ENCODE measurements around the gene PPFIBP1. TPM values are rescaled to one million over a fixed set of nuclear protein-coding genes. Genes with fewer than 3 reads are reported as not detected.

The PPFIBP1 gene
- total and polyA plus RNA-seq, 2 of the 4 experiments (the other 2 are of a cell fraction) = 30.4 to 72.2 TPM

DNA sequence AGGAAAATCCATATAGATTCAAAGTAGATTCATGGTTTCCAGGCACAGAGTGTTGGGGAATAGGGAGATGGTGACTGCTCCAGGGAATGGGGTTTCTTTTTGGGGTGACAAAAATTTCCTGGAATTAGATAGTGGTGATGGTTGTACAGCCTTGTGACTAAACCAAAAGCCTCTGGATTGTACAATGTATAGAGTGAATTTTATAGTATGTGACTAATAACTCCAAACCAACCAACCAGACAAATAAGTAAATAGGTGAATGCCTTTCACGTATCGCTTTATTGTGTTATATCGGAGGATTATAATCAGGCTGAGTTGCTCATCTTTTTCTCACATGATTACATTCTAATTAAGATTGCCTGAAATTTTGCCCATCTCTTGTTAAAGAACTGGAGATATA lies 24.6 kb upstream of the PPFIBP1 start:
- no peaks in the 10 kb centered on the region for H3K9me3 ChIP-seq (ENCODE audit: control insufficient read depth, insufficient read depth, low read length)
- H3K36me3 ChIP-seq (ENCODE audit: control insufficient read depth, insufficient read depth, low read length) = no peaks in the 10 kb centered on the region
- intact Hi-C loops (cut with micrococcal nuclease) (no loop called here), in situ Hi-C loops (cut with MboI; ENCODE audit: low sequenced_read_pairs) (no loop called here), dilution Hi-C loops (cut with HindIII; ENCODE audit: low sequenced_read_pairs, unreplicated experiment) (no loop called here)
- H3K79me1 ChIP-seq (ENCODE audit: low read depth in 1 of 2, low read length in 2 of 2) = no peaks in the 10 kb centered on the region
- no peak for DNase-seq
- no peak for ATAC-seq (ENCODE audit: low read depth)
- H3K4me1 ChIP-seq (ENCODE audit: control insufficient read depth, insufficient read depth, low read length) = no peaks in the 10 kb centered on the region; the same call in 1 of the 2 replicates
- no peak overlapping the region for H2AK5ac ChIP-seq (ENCODE audit: low read depth, low read length)
- H2AK9ac ChIP-seq (replicated peaks; ENCODE audit: low read depth, low read length, poor library complexity) = no peak overlapping the region
- ChIA-PET CTCF (no interaction called here), POLR2A (ENCODE audit: unreplicated experiment) (no interaction called here)
- H2BK5ac ChIP-seq (ENCODE audit: low read depth, low read length, poor library complexity, severe bottlenecking) = no peak overlapping the region
- H3K18ac ChIP-seq (ENCODE audit: low read depth, low read length) = no peak overlapping the region
- no peak overlapping the region for H2BK15ac ChIP-seq (ENCODE audit: low read depth, low read length)
- H3K4ac ChIP-seq (ENCODE audit: low read depth, low read length) = no peak overlapping the region
- no peak overlapping the region for H3K27ac ChIP-seq (ENCODE audit: insufficient read depth, low read length)
- H4K8ac ChIP-seq (ENCODE audit: low read depth in 2 of 2, low read length in 2 of 2) = no peak overlapping the region
- H3K9ac ChIP-seq (ENCODE audit: low read depth, low read length) = no peak overlapping the region
- no TSS peak for BruUV-seq (replicated peaks)
- TF ChIP-seq, protein P1, sequence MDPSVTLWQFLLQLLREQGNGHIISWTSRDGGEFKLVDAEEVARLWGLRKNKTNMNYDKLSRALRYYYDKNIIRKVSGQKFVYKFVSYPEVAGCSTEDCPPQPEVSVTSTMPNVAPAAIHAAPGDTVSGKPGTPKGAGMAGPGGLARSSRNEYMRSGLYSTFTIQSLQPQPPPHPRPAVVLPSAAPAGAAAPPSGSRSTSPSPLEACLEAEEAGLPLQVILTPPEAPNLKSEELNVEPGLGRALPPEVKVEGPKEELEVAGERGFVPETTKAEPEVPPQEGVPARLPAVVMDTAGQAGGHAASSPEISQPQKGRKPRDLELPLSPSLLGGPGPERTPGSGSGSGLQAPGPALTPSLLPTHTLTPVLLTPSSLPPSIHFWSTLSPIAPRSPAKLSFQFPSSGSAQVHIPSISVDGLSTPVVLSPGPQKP (IDR thresholded peaks at IDR 0.05; ENCODE audit: borderline replicate concordance, low read depth, low read length) = no peak
- H3K27me3 ChIP-seq (ENCODE audit: control insufficient read depth, insufficient read depth, low read length) = no peaks in the 10 kb centered on the region
- no peak overlapping the region for H2BK120ac ChIP-seq (ENCODE audit: low read depth, low read length)
- H3K9me1 ChIP-seq (ENCODE audit: insufficient read depth, low read length) = no peaks in the 10 kb centered on the region
- H4K5ac ChIP-seq (ENCODE audit: low read depth, low read length) = no peak overlapping the region
- H2BK20ac ChIP-seq (ENCODE audit: low read depth, low read length) = no peak overlapping the region
- H3K56ac ChIP-seq (ENCODE audit: extremely low read depth, insufficient read depth, low read length) = no peak overlapping the region
- WGBS, 2 experiments (ENCODE audit: extremely low coverage in 2 of 2, insufficient read length in 1 of 2) = no CpG with 5 or more reads among the region's 3 CpGs
- no peak overlapping the region for H2AFZ ChIP-seq (replicated peaks; ENCODE audit: low read length, poor library complexity)
- no peak overlapping the region for H3K4me2 ChIP-seq (ENCODE audit: low read depth, low read length)
- H3K14ac ChIP-seq (replicated peaks; ENCODE audit: low read depth, low read length) = no peak overlapping the region
- no peaks in the 10 kb centered on the region for H4K20me1 ChIP-seq (ENCODE audit: insufficient read depth, low read length)
- H4K91ac ChIP-seq (ENCODE audit: insufficient read depth, low read depth, low read length) = no peak overlapping the region
- no peak overlapping the region for H3K23ac ChIP-seq (ENCODE audit: low read depth, low read length)
- no peak overlapping the region for H3K4me3 ChIP-seq (ENCODE audit: insufficient read depth, low read depth, low read length)

Measured in IMR-90 (cell line).